ENCODE results near the gene BIRC6. TPM values are rescaled to one million over a fixed set of nuclear protein-coding genes. Genes with fewer than 3 reads are reported as not detected.

Gene BIRC6
- total and polyA plus RNA-seq, 2 of the 8 experiments (the other 6 are each of a cell fraction or from before 2014, with no cell fraction given) = 32.5 to 69.5 TPM

DNA sequence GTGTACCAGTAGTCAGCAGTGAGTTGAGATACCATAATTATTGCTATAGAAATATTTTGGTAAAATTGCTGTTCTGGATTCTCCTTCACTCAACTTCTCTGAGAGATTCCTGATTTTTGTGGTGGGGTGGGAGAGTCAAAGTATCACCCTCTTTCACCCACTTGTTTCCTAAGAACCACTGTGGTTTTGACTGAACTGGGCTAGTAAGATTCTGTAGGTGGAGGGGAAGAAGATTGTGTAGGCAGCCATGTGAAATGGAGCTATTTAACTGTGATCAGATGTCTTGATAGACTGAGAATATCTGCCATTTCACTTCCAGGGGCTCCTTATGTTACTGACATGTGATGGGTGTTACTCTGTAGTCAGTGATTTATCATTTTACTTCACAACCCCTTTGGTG, 45.3 kb downstream of the BIRC6 start (continued):
- no peak for TF ChIP-seq BRCA1 (IDR thresholded peaks at IDR 0.05; ENCODE audit: low read depth, low read length)
- TF ChIP-seq RBBP5 (IDR thresholded peaks at IDR 0.05; ENCODE audit: borderline replicate concordance, low read depth, low read length) = no peak
- TF ChIP-seq SP1 (IDR thresholded peaks at IDR 0.05; ENCODE audit: low read depth, low read length) = no peak
- no peak for TF ChIP-seq KDM5A (IDR thresholded peaks at IDR 0.05; ENCODE audit: low read length)
- TF ChIP-seq, protein P1, sequence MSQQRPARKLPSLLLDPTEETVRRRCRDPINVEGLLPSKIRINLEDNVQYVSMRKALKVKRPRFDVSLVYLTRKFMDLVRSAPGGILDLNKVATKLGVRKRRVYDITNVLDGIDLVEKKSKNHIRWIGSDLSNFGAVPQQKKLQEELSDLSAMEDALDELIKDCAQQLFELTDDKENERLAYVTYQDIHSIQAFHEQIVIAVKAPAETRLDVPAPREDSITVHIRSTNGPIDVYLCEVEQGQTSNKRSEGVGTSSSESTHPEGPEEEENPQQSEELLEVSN (IDR thresholded peaks at IDR 0.05) = no peak
- no peak for TF ChIP-seq YY1 (IDR thresholded peaks at IDR 0.05; ENCODE audit: low read depth, low read length)

All from H1 (cell line).